ENCODE measurements around the gene FAM234B. TPM values are rescaled to one million over a fixed set of nuclear protein-coding genes. Genes with fewer than 3 reads are reported as not detected.
A peak's percentile ranks its signal among the peaks of the same experiment; 100 is the strongest.

The FAM234B gene
- total RNA-seq, 1 donor from 2014 or later, result 9.5 TPM

GRCh38 chr12:13103391-13104033 lies 59.3 kb downstream of the FAM234B start, which contains the start of gene GSG1:
Gene GSG1 (minus strand): TSS chr12:13103667. CDS start chr12:13103512, 155 bp downstream.
- Mint-ChIP-seq H3K4me3 (no peak within 1 kb of the TSS), H3K9me3 (peaks cover 9% of the 10 kb centered on the region), H3K27ac (peak within 1 kb of the TSS; percentile 81), H3K36me3 (no peaks in the 10 kb centered on the region), H3K27me3 (ENCODE audit: low read depth) (no peaks in the 10 kb centered on the region), H3K4me1 (peaks cover 39% of the 10 kb centered on the region)
- TF ChIP-seq, protein P1, sequence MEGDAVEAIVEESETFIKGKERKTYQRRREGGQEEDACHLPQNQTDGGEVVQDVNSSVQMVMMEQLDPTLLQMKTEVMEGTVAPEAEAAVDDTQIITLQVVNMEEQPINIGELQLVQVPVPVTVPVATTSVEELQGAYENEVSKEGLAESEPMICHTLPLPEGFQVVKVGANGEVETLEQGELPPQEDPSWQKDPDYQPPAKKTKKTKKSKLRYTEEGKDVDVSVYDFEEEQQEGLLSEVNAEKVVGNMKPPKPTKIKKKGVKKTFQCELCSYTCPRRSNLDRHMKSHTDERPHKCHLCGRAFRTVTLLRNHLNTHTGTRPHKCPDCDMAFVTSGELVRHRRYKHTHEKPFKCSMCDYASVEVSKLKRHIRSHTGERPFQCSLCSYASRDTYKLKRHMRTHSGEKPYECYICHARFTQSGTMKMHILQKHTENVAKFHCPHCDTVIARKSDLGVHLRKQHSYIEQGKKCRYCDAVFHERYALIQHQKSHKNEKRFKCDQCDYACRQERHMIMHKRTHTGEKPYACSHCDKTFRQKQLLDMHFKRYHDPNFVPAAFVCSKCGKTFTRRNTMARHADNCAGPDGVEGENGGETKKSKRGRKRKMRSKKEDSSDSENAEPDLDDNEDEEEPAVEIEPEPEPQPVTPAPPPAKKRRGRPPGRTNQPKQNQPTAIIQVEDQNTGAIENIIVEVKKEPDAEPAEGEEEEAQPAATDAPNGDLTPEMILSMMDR (IDR thresholded peaks at IDR 0.05; ENCODE audit: unreplicated experiment), result no peak
- no peak for DNase-seq (ENCODE audit: low spot score in 2 of 2, unreplicated experiment in 2 of 2)

DNA sequence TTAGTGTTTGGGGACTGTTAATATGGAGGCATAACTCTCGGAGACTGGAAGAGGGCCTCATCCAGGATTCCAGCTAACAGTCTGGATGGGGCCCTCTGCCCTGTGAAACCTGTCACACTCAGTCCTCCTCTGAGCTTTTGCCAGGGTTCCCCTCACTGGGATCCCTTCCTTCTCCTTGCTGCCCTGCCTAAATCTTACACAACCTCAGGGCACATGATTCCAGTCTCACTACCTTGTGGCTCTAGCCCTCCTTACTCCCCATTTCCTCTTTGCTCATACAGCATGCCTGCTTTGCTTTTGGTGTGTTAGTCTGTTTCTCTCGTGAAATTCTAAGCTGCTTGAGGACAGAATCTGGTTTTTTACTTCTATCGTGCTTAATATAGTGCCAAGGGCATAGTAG lies 60.2 kb downstream of the FAM234B start:
- Mint-ChIP-seq H3K9me3 (peaks cover 15% of the 10 kb centered on the region), H3K27ac (no peak overlapping the region), H3K27me3 (ENCODE audit: low read depth) (no peaks in the 10 kb centered on the region), H3K4me1 (peaks cover 30% of the 10 kb centered on the region), H3K36me3 (no peaks in the 10 kb centered on the region), H3K4me3 (no peak overlapping the region)
- TF ChIP-seq, protein P1 (IDR thresholded peaks at IDR 0.05; ENCODE audit: unreplicated experiment), result no peak
- DNase-seq (ENCODE audit: low spot score in 2 of 2, unreplicated experiment in 2 of 2), result no peak

GRCh38 chr12:13105781-13106180 lies 61.6 kb downstream of the FAM234B start:
- peaks cover 17% of the 10 kb centered on the region for H3K4me1 Mint-ChIP-seq
- no peak overlapping the region for H3K27ac Mint-ChIP-seq
- DNase-seq (ENCODE audit: low spot score in 2 of 2, unreplicated experiment in 2 of 2), result no peak
- peaks cover 23% of the 10 kb centered on the region for H3K9me3 Mint-ChIP-seq
- H3K4me3 Mint-ChIP-seq, result no peak overlapping the region
- TF ChIP-seq, protein P1 (IDR thresholded peaks at IDR 0.05; ENCODE audit: unreplicated experiment), result no peak
- no peaks in the 10 kb centered on the region for H3K27me3 Mint-ChIP-seq (ENCODE audit: low read depth)
- no peaks in the 10 kb centered on the region for H3K36me3 Mint-ChIP-seq

DNA sequence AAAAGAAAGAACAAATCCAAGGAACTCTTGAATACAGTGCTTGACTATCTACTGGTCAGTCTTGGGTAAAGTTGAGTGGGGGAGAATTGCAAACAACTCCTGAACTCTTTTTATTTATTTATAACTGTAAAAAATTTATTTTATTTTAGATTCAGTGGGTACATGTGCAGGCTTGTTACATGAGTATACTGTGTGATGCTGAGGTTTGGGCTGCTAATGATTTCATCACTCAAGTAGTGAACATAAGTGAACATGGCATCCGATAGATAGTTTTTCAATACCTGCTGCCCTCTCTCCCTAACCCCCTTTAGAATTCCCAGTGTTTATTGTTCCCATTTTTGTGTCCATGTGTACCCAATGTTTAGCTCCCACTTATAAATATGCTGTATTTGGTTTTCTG lies 62.5 kb downstream of the FAM234B start:
- H3K9me3 Mint-ChIP-seq, result peaks cover 23% of the 10 kb centered on the region
- H3K36me3 Mint-ChIP-seq, result no peaks in the 10 kb centered on the region
- TF ChIP-seq, protein P1 (IDR thresholded peaks at IDR 0.05; ENCODE audit: unreplicated experiment), result no peak
- no peak overlapping the region for H3K4me3 Mint-ChIP-seq
- peaks cover 14% of the 10 kb centered on the region for H3K4me1 Mint-ChIP-seq
- no peak for DNase-seq (ENCODE audit: low spot score in 2 of 2, unreplicated experiment in 2 of 2)
- no peak overlapping the region for H3K27ac Mint-ChIP-seq
- H3K27me3 Mint-ChIP-seq (ENCODE audit: low read depth), result no peaks in the 10 kb centered on the region

GRCh38 chr12:13112968-13113367 lies 68.8 kb downstream of the FAM234B start:
- Mint-ChIP-seq H3K4me1 (peaks cover 29% of the 10 kb centered on the region), H3K4me3 (no peak overlapping the region), H3K9me3 (peaks cover 26% of the 10 kb centered on the region), H3K27me3 (ENCODE audit: low read depth) (no peaks in the 10 kb centered on the region), H3K27ac (no peak overlapping the region), H3K36me3 (no peaks in the 10 kb centered on the region)
- DNase-seq (ENCODE audit: low spot score in 2 of 2, unreplicated experiment in 2 of 2), result no peak
- TF ChIP-seq, protein P1 (IDR thresholded peaks at IDR 0.05; ENCODE audit: unreplicated experiment), result no peak
